Spleen (tissue), 11 donors: Measurements from ENCODE around the gene CUZD1. TPM values are rescaled to one million over a fixed set of nuclear protein-coding genes. Genes with fewer than 3 reads are reported as not detected.

Experiments used
- DNase-seq: peaks from one replicate; pipeline ENCODE4 v3.0.0-alpha.2; 2020
- H3K27ac ChIP-seq, 8 donors: fragments of 200-600 bp; sonication (generic) in 7 of 8; 1 replicate in 4 of 8; 2 replicates in 4 of 8; pipeline versions ENCODE4 v1.5.0 to v1.8.0; 2016 to 2021; ENCODE audit warnings: inconsistent platforms in 4 of 8, mild to moderate bottlenecking in 4 of 8, moderate library complexity in 1 of 8
- H3K27me3 ChIP-seq, 7 donors: fragments of 200-600 bp; sonication (generic) in 6 of 7; replicated peaks in 1 of 7; 1 replicate in 4 of 7; 2 replicates in 3 of 7; pipeline versions ENCODE4 v1.5.0 to v1.8.0; 2016 to 2021; ENCODE audit warnings: inconsistent platforms in 3 of 7, mild to moderate bottlenecking in 1 of 7
- H3K36me3 ChIP-seq, 6 donors: fragments of 200-600 bp; sonication (generic) in 5 of 6; 1 replicate in 4 of 6; 2 replicates in 2 of 6; pipeline versions ENCODE4 v1.5.0 to v1.8.0; 2016 to 2021; ENCODE audit warnings: inconsistent platforms in 2 of 6
- H3K4me1 ChIP-seq, 6 donors: fragments of 200-600 bp; sonication (generic) in 5 of 6; 1 replicate in 3 of 6; 2 replicates in 3 of 6; pipeline versions ENCODE4 v1.5.0 to v1.8.0; 2016 to 2021; ENCODE audit warnings: inconsistent platforms in 3 of 6
- H3K4me3 ChIP-seq, 8 donors: fragments of 200-600 bp; sonication (generic) in 7 of 8; 1 replicate in 4 of 8; 2 replicates in 4 of 8; pipeline versions ENCODE4 v1.5.0 to v1.8.0; 2016 to 2021; ENCODE audit warnings: inconsistent platforms in 4 of 8, mild to moderate bottlenecking in 4 of 8, moderate library complexity in 2 of 8
- H3K9me3 ChIP-seq, 8 donors: fragments of 200-600 bp; sonication (generic) in 7 of 8; 1 replicate in 4 of 8; 2 replicates in 4 of 8; pipeline versions ENCODE4 v1.5.0 to v1.8.0; 2016 to 2021; ENCODE audit warnings: inconsistent platforms in 4 of 8
- POLR2A ChIP-seq, 3 donors: fragments of 450-650 bp; IDR thresholded peaks; one replicate each; pipeline ENCODE4 v1.5.1; 2017; ENCODE audit warnings: antibody characterized with exemption in 3 of 3, mild to moderate bottlenecking in 1 of 3
- POLR2AphosphoS5 ChIP-seq, 3 donors: sonication (generic); formaldehyde crosslinking; IDR thresholded peaks; one replicate each; pipeline ENCODE4 v1.5.1; 2017; ENCODE audit warnings: antibody characterized with exemption in 3 of 3
- WGBS, 5 donors: extraction: QIAGEN DNeasy Blood & Tissue Kit in 3 of 5; methylation state at CpG; one replicate each; pipeline versions ENCODE4 v1.1.5 to v1.1.7; 2013 to 2018; 5-methylcytosine and 5-hydroxymethylcytosine counted together
- intact Hi-C: fragments of 100-400 bp; cut with DNase I; formaldehyde crosslinking; loops from one replicate; pipeline ENCODE4 v1.15.0; 2023; ENCODE audit warnings: low total_unique reads
- polyA plus RNA-seq, 3 donors: library from polyadenylated mRNA; stranded (reverse); fragments of 200-250 nt; gene quantifications; one replicate each; pipeline ENCODE4 v1.2.1, GENCODE V29; 2013
- total RNA-seq, 7 donors: library from RNA; depleted of rRNA in 3 of 7; stranded (reverse); fragments of >200 nt in 3 of 7; fragmentation: NEBNext Ultra II Directional in 4 of 7; extraction: Animal tissue kit (Norgen Biotek cat#: 25700) in 4 of 7; gene quantifications; one replicate each; pipeline versions ENCODE4 v1.1.0 to v1.2.1, GENCODE V29; 2016 to 2021
- TF ChIP-seq, protein P1 (sequence below), 11 experiments: fragments of 200-600 bp in 7 of 11; fragments of 450-650 bp in 4 of 11; sonication (generic) in 4 of 11; IDR thresholded peaks in 8 of 11; conservative IDR thresholded peaks in 3 of 11; 1 replicate in 7 of 11; 2 replicates in 4 of 11; pipeline versions ENCODE4 v1.4.0 to v1.8.0; 2016 to 2021; ENCODE audit warnings: antibody characterized with exemption in 11 of 11, inconsistent platforms in 4 of 11, mild to moderate bottlenecking in 1 of 11
- donor health status: healthy with polysubstance abuse.
- donor health status: DM: no; HTN: no; CAD: no; lungs with moderate emphysema.
- donor health status: DM: no; HTN: no; CAD: no.
- donor health status: Bipolar disorder and iron deficiency.
- donor health status: healthy.
- donor health status: DM: no; HTN: no; CAD: no.
- donor health status: DM: yes; HTN: yes; CAD: no.

Gene CUZD1
- total and polyA plus RNA-seq, 10 donors: 1.1 to 2.5 (median 1.8) TPM

DNA sequence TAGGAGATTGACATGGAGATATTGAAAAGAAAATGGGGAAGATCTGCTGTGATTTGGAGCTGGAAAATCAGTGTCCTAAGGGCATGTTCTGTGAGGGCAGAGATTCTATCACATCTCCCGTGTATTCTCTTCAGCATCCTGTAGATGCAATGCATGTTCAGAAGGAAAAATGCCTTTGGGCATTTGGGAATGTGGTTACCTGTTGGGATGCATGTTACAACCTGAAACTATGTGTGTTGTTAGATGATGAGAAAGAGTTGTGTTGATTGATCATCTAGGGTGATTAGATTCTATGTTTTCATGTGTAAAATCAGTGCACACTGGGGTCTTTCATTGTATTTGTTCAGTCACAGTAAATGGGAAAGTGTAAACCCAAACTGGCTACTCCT lies 14.7 kb downstream of the CUZD1 start:
- DNase-seq: no peak
- Histone ChIP-seq H3K4me1 (no peaks in the 10 kb centered on the region), H3K27me3 (peaks cover 0 to 5% (median 0%) of the 10 kb centered on the region in 7 donors), H3K36me3 (peaks cover 0 to 52% (median 12%) of the 10 kb centered on the region in 6 donors), H3K4me3 (no peak overlapping the region), H3K27ac (no peak overlapping the region), H3K9me3 (no peaks in the 10 kb centered on the region)
- TF ChIP-seq, protein P1, sequence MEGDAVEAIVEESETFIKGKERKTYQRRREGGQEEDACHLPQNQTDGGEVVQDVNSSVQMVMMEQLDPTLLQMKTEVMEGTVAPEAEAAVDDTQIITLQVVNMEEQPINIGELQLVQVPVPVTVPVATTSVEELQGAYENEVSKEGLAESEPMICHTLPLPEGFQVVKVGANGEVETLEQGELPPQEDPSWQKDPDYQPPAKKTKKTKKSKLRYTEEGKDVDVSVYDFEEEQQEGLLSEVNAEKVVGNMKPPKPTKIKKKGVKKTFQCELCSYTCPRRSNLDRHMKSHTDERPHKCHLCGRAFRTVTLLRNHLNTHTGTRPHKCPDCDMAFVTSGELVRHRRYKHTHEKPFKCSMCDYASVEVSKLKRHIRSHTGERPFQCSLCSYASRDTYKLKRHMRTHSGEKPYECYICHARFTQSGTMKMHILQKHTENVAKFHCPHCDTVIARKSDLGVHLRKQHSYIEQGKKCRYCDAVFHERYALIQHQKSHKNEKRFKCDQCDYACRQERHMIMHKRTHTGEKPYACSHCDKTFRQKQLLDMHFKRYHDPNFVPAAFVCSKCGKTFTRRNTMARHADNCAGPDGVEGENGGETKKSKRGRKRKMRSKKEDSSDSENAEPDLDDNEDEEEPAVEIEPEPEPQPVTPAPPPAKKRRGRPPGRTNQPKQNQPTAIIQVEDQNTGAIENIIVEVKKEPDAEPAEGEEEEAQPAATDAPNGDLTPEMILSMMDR (IDR thresholded peaks at IDR 0.05 in 8 of 11, conservative IDR thresholded peaks at IDR 0.05 in 3 of 11): no peak
- TF ChIP-seq POLR2A (IDR thresholded peaks at IDR 0.05) (no peak), POLR2AphosphoS5 (IDR thresholded peaks at IDR 0.05) (no peak)
- intact Hi-C loops: no loop called here
- 89 to 97% (median 94%) methylated on average over 1 of the region's 1 CpG for WGBS, 5 donors

DNA sequence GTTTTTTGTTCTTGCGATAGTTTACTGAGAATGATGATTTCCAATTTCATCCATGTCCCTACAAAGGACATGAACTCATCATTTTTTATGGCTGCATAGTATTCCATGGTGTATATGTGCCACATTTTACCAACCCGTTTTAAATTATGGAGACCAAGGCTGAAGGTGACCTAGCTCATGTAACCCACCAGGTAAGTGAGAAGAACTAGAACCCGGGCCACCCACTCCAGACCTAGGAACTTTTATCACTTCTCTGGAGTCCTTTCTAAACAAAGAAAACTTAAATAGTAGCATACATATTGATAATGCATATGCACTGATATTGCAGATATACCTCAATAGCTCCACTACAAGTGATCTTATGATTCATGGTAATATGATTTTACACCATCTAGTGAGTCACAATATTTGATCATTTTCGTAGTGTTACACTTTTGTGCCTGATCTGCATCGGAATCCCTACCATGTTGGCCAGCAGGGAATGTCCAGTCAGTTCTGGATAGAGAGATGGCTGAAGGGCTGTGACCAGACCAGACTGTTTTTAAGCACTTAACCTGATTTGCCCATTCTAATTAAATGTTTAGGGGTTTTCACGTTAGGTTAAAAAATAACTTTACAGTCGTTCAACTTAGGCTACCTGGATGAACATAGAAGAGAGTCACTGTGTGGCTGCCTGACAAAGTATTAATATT lies 15.2 kb downstream of the CUZD1 start:
- DNase-seq: no peak
- 92 to 96% (median 93%) methylated on average over 6 of the region's 7 CpGs for WGBS, 5 donors
- intact Hi-C loops: no loop called here
- Histone ChIP-seq H3K27ac (no peak overlapping the region), H3K36me3 (peaks cover 0 to 47% (median 12%) of the 10 kb centered on the region in 6 donors), H3K27me3 (peaks cover 0 to 9% (median 0%) of the 10 kb centered on the region in 7 donors), H3K9me3 (no peaks in the 10 kb centered on the region), H3K4me1 (no peaks in the 10 kb centered on the region), H3K4me3 (no peak overlapping the region)
- TF ChIP-seq, protein P1 (IDR thresholded peaks at IDR 0.05 in 8 of 11, conservative IDR thresholded peaks at IDR 0.05 in 3 of 11): no peak
- no peak for TF ChIP-seq POLR2A (IDR thresholded peaks at IDR 0.05)
- no peak for TF ChIP-seq POLR2AphosphoS5 (IDR thresholded peaks at IDR 0.05)

DNA sequence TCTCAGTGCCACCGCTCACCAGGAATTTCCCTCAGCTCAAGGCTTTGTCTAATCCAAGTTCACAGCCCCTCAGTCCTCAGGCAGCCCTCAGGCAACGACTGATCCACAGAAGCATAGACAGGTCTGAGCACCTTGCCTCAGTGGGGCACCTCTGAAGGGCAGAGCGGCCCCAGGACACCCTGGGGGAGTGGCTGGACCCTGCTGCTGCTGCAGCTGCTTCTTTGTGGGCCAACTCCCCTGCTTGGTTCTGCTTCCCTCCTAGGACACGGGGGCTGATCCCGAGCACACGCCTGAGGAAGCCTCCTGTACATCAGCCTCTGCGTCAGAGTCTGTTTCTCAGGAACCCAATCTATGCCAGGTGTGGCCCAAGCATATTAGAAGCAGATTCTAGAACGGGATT lies 16.2 kb downstream of the CUZD1 start:
- Histone ChIP-seq H3K36me3 (peaks cover 0 to 37% (median 11%) of the 10 kb centered on the region in 6 donors), H3K27me3 (peaks cover 0 to 9% (median 0%) of the 10 kb centered on the region in 7 donors), H3K4me1 (no peaks in the 10 kb centered on the region), H3K4me3 (no peak overlapping the region), H3K27ac (no peak overlapping the region), H3K9me3 (no peaks in the 10 kb centered on the region)
- DNase-seq: no peak
- intact Hi-C loops: no loop called here
- TF ChIP-seq, protein P1 (IDR thresholded peaks at IDR 0.05 in 8 of 11, conservative IDR thresholded peaks at IDR 0.05 in 3 of 11): no peak
- no peak for TF ChIP-seq POLR2AphosphoS5 (IDR thresholded peaks at IDR 0.05)
- TF ChIP-seq POLR2A (IDR thresholded peaks at IDR 0.05): no peak
- 76 to 86% (median 84%) methylated on average over 8 of the region's 8 CpGs for WGBS, 5 donors

DNA sequence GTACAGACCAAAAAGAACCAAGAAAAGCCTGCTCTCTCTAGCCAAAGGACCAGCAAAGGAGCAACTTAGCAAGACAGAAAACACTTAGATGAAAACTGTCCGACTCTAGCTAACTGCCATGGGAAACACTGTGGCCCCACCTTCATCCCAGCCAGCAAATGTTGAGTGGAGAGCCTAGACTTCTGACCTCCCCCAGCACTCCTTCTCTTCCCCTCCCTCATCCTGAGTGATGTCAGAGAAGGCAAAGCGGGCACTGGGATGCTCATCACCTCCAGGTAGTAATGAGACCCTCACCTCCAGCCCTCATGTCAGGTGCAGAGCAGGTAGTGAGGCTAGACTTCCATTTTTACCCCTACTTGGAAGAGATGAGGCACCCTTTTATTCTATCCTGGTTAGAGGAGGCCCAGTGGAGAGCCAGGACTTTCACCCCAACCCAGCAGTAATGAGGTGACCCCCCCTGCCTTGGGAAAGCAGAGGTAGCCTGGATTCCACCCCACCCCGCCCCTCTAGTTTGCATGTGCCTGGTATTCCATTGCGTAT lies 16.9 kb downstream of the CUZD1 start:
- 86 to 92% (median 88%) methylated on average over 4 of the region's 4 CpGs for WGBS, 5 donors
- Histone ChIP-seq H3K9me3 (no peaks in the 10 kb centered on the region), H3K27ac (no peak overlapping the region), H3K27me3 (peaks cover 0 to 9% (median 0%) of the 10 kb centered on the region in 7 donors), H3K36me3 (peaks cover 0 to 30% (median 8%) of the 10 kb centered on the region in 6 donors), H3K4me3 (no peak overlapping the region), H3K4me1 (no peaks in the 10 kb centered on the region)
- intact Hi-C loops: no loop called here
- no peak for TF ChIP-seq POLR2AphosphoS5 (IDR thresholded peaks at IDR 0.05)
- TF ChIP-seq, protein P1 (IDR thresholded peaks at IDR 0.05 in 8 of 11, conservative IDR thresholded peaks at IDR 0.05 in 3 of 11): no peak
- no peak for TF ChIP-seq POLR2A (IDR thresholded peaks at IDR 0.05)
- no peak for DNase-seq
